GM21576 (cell line): ENCODE results near the gene EPB41L5.
"Not testable (repeated sequence)": the region's sequence is repeated elsewhere in the genome, so short reads cannot be mapped to it uniquely, and the experiment has no call there.

Source experiments
- ATAC-seq: cut with Tn5 transposase; IDR thresholded peaks from one replicate; pipeline ENCODE4 v1.9.1; 2021; ENCODE audit warnings: mild to moderate bottlenecking, moderate library complexity; ENCODE audit not compliant: unreplicated experiment

EPB41L5 gene

DNA sequence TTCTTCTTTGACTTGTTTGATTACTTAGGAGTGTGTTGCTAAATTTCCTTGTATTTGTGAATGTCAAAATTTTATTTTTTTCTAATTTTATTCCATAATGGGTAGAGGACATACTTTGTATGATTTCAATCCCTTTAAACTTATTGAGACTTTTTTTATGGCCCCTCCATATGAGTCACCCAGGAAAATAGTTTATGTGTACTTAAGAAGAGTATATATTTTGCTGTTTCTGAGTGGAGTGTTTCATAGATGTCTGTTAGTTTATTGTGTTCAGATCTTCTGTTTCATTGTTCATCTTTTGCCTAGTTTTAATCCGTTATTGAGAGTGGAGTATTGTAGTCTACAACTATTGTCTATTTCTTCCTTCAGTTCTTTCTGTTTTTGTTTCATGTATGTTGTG is 81.9 kb downstream of the EPB41L5 start:
- no peak for ATAC-seq

GRCh38 chr2:120100627-120101026 is 87.8 kb downstream of the EPB41L5 start:
- ATAC-seq = no peak

DNA sequence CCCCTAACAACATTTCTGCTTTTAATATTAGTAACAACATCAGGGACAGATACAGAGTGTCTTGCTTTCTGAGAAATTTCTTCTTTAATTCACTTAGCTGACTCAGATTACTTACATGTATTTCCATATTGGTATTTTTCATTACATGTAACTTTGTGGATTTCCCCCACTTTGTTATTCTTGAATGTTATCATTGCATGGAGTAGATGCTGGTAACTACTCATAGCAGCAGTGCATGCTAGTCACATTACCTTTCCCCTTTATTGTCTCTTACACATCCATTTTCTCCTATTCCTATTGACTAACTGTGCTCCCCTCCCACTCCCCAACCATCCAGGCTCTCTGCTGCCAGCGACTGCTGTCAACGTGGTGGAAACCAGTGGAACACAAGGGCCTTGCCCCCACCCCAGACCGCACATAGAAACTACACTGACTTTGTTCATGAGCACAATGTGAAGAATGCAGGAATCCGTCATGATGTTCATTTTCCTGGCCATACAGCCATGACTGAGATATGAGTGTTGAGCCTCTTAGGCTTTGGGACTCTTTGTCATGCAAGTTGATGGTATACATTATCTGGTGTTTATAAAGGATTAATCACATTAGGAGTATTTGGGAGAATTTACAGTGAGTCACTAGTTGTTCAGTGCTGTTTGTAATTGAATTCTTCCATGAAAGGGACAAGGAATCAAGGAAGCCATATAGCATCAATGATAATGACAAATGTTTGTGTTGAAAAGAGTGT is 91.0 kb downstream of the EPB41L5 start:
- ATAC-seq = no peak

GRCh38 chr2:120104772-120105171 is 91.9 kb downstream of the EPB41L5 start:
- ATAC-seq = no peak

DNA sequence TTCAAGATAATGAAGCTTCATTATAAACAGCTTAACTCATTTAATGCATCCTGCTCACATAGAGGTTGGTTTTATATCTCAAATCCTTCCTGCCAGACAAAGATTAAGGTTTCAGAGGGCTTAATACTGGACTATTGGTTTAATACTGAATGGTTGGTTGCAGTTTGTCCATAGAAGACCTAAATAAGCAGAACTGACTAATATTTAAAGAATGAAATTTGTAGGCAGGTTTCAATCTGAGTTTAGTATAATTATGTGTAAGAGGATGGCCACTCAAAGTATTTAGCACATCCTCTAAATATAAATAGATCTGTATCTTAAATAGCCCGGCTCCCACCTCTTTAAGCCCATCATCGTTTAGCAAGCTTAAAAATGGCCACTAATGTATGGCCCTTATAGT is 92.5 kb downstream of the EPB41L5 start:
- ATAC-seq = peak; percentile 66

DNA sequence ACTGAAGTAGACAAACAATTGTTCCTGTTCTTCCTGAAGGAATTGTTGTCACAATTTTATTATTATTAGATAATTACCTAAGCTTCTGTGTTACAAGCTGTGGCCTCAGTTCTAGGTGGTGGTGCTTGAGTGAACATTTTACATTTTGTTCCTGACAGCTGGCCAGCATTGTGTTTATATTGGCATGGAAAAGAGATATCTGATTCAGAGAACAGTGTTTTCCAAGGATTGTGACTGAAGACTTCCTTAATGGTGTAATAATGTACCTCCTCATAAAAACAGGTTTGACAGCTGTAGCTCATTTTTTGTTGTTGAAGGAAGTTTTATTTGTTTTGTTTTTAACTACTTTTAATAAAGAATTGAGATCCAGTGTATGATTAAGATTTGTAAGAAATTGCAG is 95.2 kb downstream of the EPB41L5 start:
- no peak for ATAC-seq

- ATAC-seq = no peak
Measured at GRCh38 chr2:120108749-120109148, 95.9 kb downstream of the EPB41L5 start.

GRCh38 chr2:120109186-120110061 is 96.5 kb downstream of the EPB41L5 start:
- ATAC-seq = peak; percentile 39

DNA sequence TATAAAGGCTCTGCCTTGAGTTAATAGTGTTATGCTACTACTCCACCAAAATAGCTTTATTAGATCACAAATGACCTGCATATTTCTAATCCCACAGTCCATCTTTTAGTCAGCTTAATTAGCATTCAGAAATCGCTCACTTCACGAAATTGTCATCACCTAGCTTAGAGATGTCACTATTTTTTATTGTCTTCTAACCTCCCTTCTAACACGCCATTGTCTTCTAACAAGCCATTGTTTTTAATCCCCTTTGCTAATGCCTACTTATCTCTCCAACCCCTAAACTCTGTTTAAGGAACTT is 97.1 kb downstream of the EPB41L5 start:
- no peak for ATAC-seq

- ATAC-seq = no peak
Measured at GRCh38 chr2:120110507-120110906, 97.6 kb downstream of the EPB41L5 start.

GRCh38 chr2:120111193-120111592 is 98.3 kb downstream of the EPB41L5 start:
- no peak for ATAC-seq

GRCh38 chr2:120118018-120118417 is 105.1 kb downstream of the EPB41L5 start:
- ATAC-seq = no peak

DNA sequence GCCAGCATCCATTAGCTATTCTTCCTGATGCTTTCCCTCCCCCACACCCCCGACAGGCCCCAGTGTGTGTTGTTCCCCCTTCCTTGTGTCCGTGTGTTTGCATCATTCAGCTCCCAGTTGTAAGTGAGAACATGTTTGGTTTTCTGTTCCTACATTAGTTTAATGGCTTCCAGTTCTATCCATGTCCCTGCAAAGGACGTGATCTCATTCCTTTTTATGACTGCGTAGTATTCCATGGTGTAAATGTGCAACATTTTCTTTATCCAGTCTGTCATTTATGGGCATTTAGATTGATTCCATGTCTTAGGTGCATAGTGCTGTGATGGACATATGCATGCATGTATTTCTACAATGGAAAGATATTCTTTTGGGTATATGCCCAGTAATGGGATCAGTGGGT is 105.6 kb downstream of the EPB41L5 start:
- ATAC-seq = no peak

DNA sequence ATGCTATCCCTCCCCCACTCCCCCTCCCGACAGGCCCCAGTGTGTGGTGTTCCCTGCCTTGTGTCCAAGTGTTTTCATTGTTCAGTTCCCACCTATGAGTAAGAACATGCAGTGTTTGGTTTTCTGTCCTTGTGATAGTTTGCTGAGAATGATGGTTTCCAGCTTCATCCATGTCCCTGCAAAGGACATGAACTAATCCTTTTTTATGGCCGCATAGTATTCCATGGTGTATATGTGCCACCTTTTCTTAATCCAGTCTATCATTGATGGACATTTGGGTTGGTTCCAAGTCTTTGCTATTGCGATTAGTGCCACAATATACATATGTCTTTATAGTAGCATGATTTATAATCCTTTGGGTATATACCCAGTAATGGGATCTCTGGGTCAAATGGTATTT is 108.5 kb downstream of the EPB41L5 start:
- ATAC-seq = not testable (repeated sequence)

GRCh38 chr2:120123090-120123489 is 110.2 kb downstream of the EPB41L5 start:
- ATAC-seq = no peak

DNA sequence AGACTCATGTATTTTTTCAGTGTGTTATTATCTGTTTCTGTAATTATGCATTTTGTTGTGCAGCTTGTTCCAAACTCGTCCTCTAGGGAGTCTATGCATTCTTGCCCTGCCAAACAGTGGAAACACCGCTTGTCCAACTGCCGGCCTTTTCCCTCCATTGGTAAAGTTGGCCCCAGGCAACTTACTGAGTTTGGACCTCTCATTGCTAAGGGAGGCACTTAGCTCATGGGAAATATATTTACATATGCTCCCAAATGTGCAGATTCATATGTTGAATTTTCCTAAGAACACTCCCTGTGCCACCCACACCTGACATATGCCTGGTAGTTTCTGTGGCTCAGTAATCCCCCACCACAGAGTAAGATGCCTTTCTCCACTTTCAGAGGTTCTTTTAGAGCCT is 112.3 kb downstream of the EPB41L5 start:
- no peak for ATAC-seq

DNA sequence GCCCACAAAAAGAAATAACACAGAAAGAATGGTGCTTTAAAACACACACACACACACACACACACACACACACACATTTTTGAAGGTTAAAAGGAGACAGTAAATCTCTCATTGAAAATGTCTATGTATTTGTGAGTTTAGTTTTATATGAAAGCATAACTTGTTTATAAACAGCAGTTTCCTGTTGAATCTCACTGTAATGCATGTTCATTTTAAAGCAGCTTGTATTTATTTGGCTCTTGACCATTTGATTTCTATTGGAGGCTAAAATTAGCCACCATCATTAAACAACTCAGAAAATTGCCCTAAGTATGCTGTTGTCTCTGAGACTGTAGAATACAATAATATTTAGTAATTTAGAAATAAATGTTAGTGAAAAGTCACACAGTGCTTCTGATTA is 115.3 kb downstream of the EPB41L5 start:
- no peak for ATAC-seq

GRCh38 chr2:120132190-120132589 is 119.3 kb downstream of the EPB41L5 start:
- no peak for ATAC-seq

GRCh38 chr2:120132691-120133090 is 119.8 kb downstream of the EPB41L5 start:
- ATAC-seq = no peak

DNA sequence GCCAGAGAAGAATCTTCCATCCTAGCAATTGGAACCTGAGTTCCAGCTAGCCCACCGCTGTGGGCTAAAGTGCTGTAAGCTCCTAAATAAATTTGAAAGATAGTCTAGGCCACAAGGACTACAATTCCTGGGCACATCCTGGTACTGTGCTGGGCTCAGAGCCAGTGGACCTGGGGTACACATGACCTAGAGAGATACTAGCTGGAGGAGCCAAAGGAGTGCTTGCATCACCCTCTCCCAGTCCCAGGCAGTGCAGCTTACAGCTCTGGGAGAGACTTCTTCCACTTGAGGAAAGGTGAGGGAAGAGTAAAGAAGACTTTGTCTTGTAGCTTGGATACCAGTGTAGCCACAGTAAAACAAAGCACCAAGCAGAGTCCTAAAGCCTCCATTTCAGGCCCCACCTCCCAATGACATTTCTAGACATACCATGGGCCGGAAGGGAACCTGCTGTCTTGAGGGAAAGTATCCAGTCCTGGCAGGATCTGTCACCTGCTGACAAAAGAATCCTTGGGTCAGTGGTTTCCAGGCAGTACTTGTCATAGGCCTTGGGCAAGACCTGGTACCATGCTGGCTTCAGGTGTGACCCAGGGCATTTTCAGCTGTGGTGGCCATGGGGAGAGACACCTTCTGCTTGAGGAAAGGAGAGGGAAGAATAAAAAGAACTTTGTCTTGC is 120.8 kb downstream of the EPB41L5 start:
- no peak for ATAC-seq

DNA sequence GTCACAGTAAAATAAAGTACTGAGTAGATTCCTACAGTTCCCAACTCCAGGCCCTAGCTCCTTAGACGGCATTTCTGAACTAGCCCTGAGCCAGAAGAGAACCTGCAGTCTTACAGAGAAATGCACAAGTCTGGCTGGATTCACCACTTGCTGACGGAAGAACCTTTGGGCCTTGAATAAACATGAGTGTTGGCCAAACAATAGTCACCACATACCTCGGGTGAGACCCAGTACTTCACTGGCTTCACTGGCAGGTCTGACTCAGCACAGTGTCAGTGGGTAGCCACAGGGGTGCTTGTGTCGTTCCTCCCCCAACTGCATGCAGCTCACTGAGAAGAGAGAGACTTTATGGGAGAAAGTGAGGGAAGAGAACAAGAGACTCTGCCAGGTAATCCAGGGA is 121.4 kb downstream of the EPB41L5 start:
- ATAC-seq = no peak

- ATAC-seq = not testable (repeated sequence)
Measured at GRCh38 chr2:120135013-120135412, 122.1 kb downstream of the EPB41L5 start.
